ENCODE results near the gene COP1.

GRCh38 chr1:176183618-176184017, 23.5 kb downstream of the COP1 start:
- TF ChIP-seq TSHZ2 (CRISPR knock-in tag; IDR thresholded peaks at IDR 0.05) (no peak), GLIS3 (CRISPR knock-in tag; IDR thresholded peaks at IDR 0.05) (no peak), TCF4 (CRISPR knock-in tag; IDR thresholded peaks at IDR 0.05; ENCODE audit: borderline replicate concordance) (no peak), ZFP30 (CRISPR knock-in tag; IDR thresholded peaks at IDR 0.05) (no peak), CSDC2 (CRISPR knock-in tag; IDR thresholded peaks at IDR 0.05) (no peak), ISL1 (CRISPR knock-in tag; IDR thresholded peaks at IDR 0.05) (no peak), ARNTL (CRISPR knock-in tag; IDR thresholded peaks at IDR 0.05; ENCODE audit: borderline replicate concordance, low read depth) (no peak), CREB5 (CRISPR knock-in tag; IDR thresholded peaks at IDR 0.05; ENCODE audit: low read depth) (no peak), ZNF70 (CRISPR knock-in tag; IDR thresholded peaks at IDR 0.05) (no peak), BACH2 (CRISPR knock-in tag; IDR thresholded peaks at IDR 0.05; ENCODE audit: borderline replicate concordance) (no peak), PPARA (CRISPR knock-in tag; IDR thresholded peaks at IDR 0.05; ENCODE audit: borderline replicate concordance) (no peak)
- TF ChIP-seq, protein P1, sequence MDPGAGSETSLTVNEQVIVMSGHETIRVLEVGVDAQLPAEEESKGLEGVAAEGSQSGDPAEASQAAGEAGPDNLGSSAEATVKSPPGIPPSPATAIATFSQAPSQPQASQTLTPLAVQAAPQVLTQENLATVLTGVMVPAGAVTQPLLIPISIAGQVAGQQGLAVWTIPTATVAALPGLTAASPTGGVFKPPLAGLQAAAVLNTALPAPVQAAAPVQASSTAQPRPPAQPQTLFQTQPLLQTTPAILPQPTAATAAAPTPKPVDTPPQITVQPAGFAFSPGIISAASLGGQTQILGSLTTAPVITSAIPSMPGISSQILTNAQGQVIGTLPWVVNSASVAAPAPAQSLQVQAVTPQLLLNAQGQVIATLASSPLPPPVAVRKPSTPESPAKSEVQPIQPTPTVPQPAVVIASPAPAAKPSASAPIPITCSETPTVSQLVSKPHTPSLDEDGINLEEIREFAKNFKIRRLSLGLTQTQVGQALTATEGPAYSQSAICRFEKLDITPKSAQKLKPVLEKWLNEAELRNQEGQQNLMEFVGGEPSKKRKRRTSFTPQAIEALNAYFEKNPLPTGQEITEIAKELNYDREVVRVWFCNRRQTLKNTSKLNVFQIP (CRISPR knock-in tag; IDR thresholded peaks at IDR 0.05; ENCODE audit: borderline replicate concordance, low read depth), result no peak
- TF ChIP-seq, protein P2, sequence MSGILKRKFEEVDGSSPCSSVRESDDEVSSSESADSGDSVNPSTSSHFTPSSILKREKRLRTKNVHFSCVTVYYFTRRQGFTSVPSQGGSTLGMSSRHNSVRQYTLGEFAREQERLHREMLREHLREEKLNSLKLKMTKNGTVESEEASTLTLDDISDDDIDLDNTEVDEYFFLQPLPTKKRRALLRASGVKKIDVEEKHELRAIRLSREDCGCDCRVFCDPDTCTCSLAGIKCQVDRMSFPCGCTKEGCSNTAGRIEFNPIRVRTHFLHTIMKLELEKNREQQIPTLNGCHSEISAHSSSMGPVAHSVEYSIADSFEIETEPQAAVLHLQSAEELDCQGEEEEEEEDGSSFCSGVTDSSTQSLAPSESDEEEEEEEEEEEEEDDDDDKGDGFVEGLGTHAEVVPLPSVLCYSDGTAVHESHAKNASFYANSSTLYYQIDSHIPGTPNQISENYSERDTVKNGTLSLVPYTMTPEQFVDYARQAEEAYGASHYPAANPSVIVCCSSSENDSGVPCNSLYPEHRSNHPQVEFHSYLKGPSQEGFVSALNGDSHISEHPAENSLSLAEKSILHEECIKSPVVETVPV (CRISPR knock-in tag; IDR thresholded peaks at IDR 0.05), result no peak

All from SK-N-SH treated with all-trans-retinoic acid at 6 μM for 48 hours (cell line).